ENCODE measurements around the gene DCLK1.

- TF ChIP-seq CTCF (IDR thresholded peaks at IDR 0.05 in 2 of 3, conservative IDR thresholded peaks at IDR 0.05 in 1 of 3; ENCODE audit: borderline replicate concordance in 1 of 3, insufficient read depth in 1 of 3, low read depth in 2 of 3, low read length in 2 of 3) = no peak
- TF ChIP-seq REST (IDR thresholded peaks at IDR 0.05; ENCODE audit: low read depth) = no peak
- no peak for TF ChIP-seq ELF1 (IDR thresholded peaks at IDR 0.05; ENCODE audit: borderline replicate concordance, low read depth)
- TF ChIP-seq EZH2 (IDR thresholded peaks at IDR 0.05) = no peak
Observed at GRCh38 chr13:36068991-36069390, 62.2 kb downstream of the DCLK1 start.
